Astrocyte (in vitro differentiated cells and primary cell): ENCODE measurements around the gene CDH18. TPM values are rescaled to one million over a fixed set of nuclear protein-coding genes. Genes with fewer than 3 reads are reported as not detected.

Source experiments
- DNase-seq: peaks from one replicate; pipeline ENCODE4 v3.0.0-alpha.2; 2010; ENCODE audit warnings: low read depth
- FAIRE-seq: peaks from 2 replicates; lab custom pipeline; 2011; peaks lifted over from hg19 to GRCh38; lab: Jason Lieb, UNC
- H2AFZ ChIP-seq: 2 replicates; pipeline ENCODE4 v1.6.0; 2012; ENCODE audit warnings: low read depth, low read length, inconsistent platforms
- H3K27ac ChIP-seq: 2 replicates; pipeline ENCODE4 v1.5.1; 2011; ENCODE audit warnings: low read depth, low read length, inconsistent platforms
- H3K27me3 ChIP-seq: 2 replicates; pipeline ENCODE4 v1.6.0; 2011; ENCODE audit warnings: low read length, inconsistent platforms; ENCODE audit not compliant: insufficient read depth
- H3K36me3 ChIP-seq: 2 replicates; pipeline ENCODE4 v1.5.1; 2011; ENCODE audit warnings: low read length, inconsistent platforms; ENCODE audit not compliant: insufficient read depth
- H3K4me1 ChIP-seq: 2 replicates; pipeline ENCODE4 v1.5.1; 2011; ENCODE audit warnings: low read length, inconsistent platforms; ENCODE audit not compliant: insufficient read depth
- H3K4me2 ChIP-seq: 2 replicates; pipeline ENCODE4 v1.6.0; 2012; ENCODE audit warnings: low read length, inconsistent platforms
- H3K4me3 ChIP-seq: 2 replicates; pipeline ENCODE4 v1.5.1; 2011; ENCODE audit warnings: low read depth, mild to moderate bottlenecking, low read length, inconsistent platforms; ENCODE audit not compliant: insufficient read depth
- H3K79me2 ChIP-seq: 2 replicates; pipeline ENCODE4 v1.6.0; 2012; ENCODE audit warnings: mild to moderate bottlenecking, low read length, inconsistent platforms; ENCODE audit not compliant: insufficient read depth
- H3K9ac ChIP-seq: 2 replicates; pipeline ENCODE4 v1.6.0; 2012; ENCODE audit warnings: mild to moderate bottlenecking, low read length, inconsistent platforms
- H3K9me3 ChIP-seq: 2 replicates; pipeline ENCODE4 v1.5.1; 2012; ENCODE audit warnings: low read depth, mild to moderate bottlenecking, low read length, inconsistent platforms; ENCODE audit not compliant: insufficient read depth
- H4K20me1 ChIP-seq: 2 replicates; pipeline ENCODE4 v1.6.0; 2012; ENCODE audit warnings: low read length, inconsistent platforms; ENCODE audit not compliant: insufficient read depth
- H3K27ac Mint-ChIP-seq: one replicate; pipeline ENCODE4 v1.8.0; 2021; ENCODE audit warnings: mild to moderate bottlenecking, mixed read lengths; ENCODE audit not compliant: unreplicated experiment
- H3K27me3 Mint-ChIP-seq: one replicate; pipeline ENCODE4 v1.8.0; 2021; ENCODE audit warnings: low read depth, mixed read lengths; ENCODE audit not compliant: unreplicated experiment
- H3K36me3 Mint-ChIP-seq: one replicate; pipeline ENCODE4 v1.8.0; 2021; ENCODE audit warnings: low read depth, mixed read lengths; ENCODE audit not compliant: unreplicated experiment
- H3K4me1 Mint-ChIP-seq: one replicate; pipeline ENCODE4 v1.8.0; 2021; ENCODE audit warnings: low read depth, mixed read lengths; ENCODE audit not compliant: unreplicated experiment
- H3K4me3 Mint-ChIP-seq: one replicate; pipeline ENCODE4 v1.8.0; 2021; ENCODE audit warnings: mild to moderate bottlenecking, moderate library complexity, mixed read lengths; ENCODE audit not compliant: unreplicated experiment
- H3K9me3 Mint-ChIP-seq: one replicate; pipeline ENCODE4 v1.8.0; 2021; ENCODE audit warnings: mild to moderate bottlenecking, mixed read lengths; ENCODE audit not compliant: unreplicated experiment
- EZH2 ChIP-seq: IDR thresholded peaks from 2 replicates; pipeline ENCODE4 v1.6.1; 2012; ENCODE audit warnings: mild to moderate bottlenecking, low read length, inconsistent platforms; ENCODE audit not compliant: insufficient read depth
- total RNA-seq: library from RNA; stranded (reverse); gene quantifications from 2 replicates; pipeline ENCODE4 v1.2.1, GENCODE V29; 2021
- TF ChIP-seq, protein P1 (sequence below): IDR thresholded peaks from 2 replicates; pipeline ENCODE4 v1.5.1; 2011; ENCODE audit warnings: low read depth, mild to moderate bottlenecking, inconsistent platforms, low read length, moderate library complexity; ENCODE audit not compliant: insufficient read depth

The CDH18 gene
- total RNA-seq, 1 donor from 2014 or later: not detected

DNA sequence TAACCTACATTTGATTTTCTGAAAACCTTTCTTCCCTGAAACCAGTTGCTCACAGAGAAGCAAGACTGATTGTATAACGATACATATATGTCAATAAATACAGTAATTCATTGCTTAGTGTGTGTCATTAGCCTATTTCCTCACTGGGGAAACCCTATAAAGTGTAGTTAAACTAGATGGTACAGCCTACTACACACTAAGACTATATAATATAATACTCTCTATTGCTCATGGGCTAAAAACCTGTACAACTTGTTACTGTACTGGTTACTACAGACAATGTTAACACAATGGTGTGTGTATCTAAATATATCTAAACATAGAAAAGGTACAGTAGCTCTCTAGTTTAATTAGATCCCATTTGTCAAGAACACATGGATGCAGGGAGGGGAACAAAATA, 181.2 kb downstream of the CDH18 start:
- Histone ChIP-seq H3K9me3 (no peaks in the 10 kb centered on the region), H2AFZ (no peak overlapping the region), H3K27me3 (no peaks in the 10 kb centered on the region), H3K79me2 (no peaks in the 10 kb centered on the region), H3K4me2 (no peak overlapping the region), H3K36me3 (no peaks in the 10 kb centered on the region), H3K9ac (no peak overlapping the region), H4K20me1 (no peaks in the 10 kb centered on the region), H3K27ac (no peak overlapping the region), H3K4me3 (no peak overlapping the region), H3K4me1 (no peaks in the 10 kb centered on the region)
- no peak overlapping the region for H3K4me3 Mint-ChIP-seq
- TF ChIP-seq, protein P1, sequence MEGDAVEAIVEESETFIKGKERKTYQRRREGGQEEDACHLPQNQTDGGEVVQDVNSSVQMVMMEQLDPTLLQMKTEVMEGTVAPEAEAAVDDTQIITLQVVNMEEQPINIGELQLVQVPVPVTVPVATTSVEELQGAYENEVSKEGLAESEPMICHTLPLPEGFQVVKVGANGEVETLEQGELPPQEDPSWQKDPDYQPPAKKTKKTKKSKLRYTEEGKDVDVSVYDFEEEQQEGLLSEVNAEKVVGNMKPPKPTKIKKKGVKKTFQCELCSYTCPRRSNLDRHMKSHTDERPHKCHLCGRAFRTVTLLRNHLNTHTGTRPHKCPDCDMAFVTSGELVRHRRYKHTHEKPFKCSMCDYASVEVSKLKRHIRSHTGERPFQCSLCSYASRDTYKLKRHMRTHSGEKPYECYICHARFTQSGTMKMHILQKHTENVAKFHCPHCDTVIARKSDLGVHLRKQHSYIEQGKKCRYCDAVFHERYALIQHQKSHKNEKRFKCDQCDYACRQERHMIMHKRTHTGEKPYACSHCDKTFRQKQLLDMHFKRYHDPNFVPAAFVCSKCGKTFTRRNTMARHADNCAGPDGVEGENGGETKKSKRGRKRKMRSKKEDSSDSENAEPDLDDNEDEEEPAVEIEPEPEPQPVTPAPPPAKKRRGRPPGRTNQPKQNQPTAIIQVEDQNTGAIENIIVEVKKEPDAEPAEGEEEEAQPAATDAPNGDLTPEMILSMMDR: no peak
- no peak for TF ChIP-seq EZH2
- no peaks in the 10 kb centered on the region for H3K27me3 Mint-ChIP-seq
- H3K27ac Mint-ChIP-seq: no peak overlapping the region
- H3K36me3 Mint-ChIP-seq: no peaks in the 10 kb centered on the region
- FAIRE-seq (no peak), DNase-seq (no peak)
- no peaks in the 10 kb centered on the region for H3K9me3 Mint-ChIP-seq
- no peaks in the 10 kb centered on the region for H3K4me1 Mint-ChIP-seq

DNA sequence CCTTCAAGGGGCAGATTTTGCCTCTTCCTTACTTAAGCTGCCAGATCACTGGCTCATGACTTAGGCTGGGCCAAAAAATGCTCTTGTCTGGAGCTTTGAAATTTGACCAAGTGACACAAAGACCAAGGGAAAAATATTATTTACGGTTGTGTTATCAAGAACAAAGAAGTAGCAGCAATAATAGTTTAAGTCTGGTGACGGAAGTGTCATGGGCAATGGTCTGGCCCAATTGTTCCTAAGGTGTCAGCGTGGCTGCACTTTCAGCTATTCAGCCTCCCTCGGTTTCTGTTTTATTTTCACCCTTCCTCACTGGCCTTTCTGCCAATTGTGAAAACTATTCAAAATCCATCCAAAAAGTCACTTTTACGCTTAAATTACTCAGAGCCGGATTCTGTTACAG, 185.3 kb downstream of the CDH18 start:
- no peak overlapping the region for H2AFZ ChIP-seq
- DNase-seq (no peak), FAIRE-seq (no peak)
- no peaks in the 10 kb centered on the region for H3K4me1 ChIP-seq
- no peaks in the 10 kb centered on the region for H3K79me2 ChIP-seq
- H3K27me3 Mint-ChIP-seq: no peaks in the 10 kb centered on the region
- no peak overlapping the region for H3K4me2 ChIP-seq
- no peaks in the 10 kb centered on the region for H3K36me3 ChIP-seq
- H3K4me3 Mint-ChIP-seq: no peak overlapping the region
- no peaks in the 10 kb centered on the region for H3K9me3 ChIP-seq
- TF ChIP-seq, protein P1: no peak
- TF ChIP-seq EZH2: no peak
- H4K20me1 ChIP-seq: no peaks in the 10 kb centered on the region
- no peaks in the 10 kb centered on the region for H3K27me3 ChIP-seq
- no peaks in the 10 kb centered on the region for H3K4me1 Mint-ChIP-seq
- H3K36me3 Mint-ChIP-seq: no peaks in the 10 kb centered on the region
- H3K27ac Mint-ChIP-seq: no peak overlapping the region
- no peaks in the 10 kb centered on the region for H3K9me3 Mint-ChIP-seq
- H3K27ac ChIP-seq: no peak overlapping the region
- no peak overlapping the region for H3K9ac ChIP-seq
- H3K4me3 ChIP-seq: no peak overlapping the region

DNA sequence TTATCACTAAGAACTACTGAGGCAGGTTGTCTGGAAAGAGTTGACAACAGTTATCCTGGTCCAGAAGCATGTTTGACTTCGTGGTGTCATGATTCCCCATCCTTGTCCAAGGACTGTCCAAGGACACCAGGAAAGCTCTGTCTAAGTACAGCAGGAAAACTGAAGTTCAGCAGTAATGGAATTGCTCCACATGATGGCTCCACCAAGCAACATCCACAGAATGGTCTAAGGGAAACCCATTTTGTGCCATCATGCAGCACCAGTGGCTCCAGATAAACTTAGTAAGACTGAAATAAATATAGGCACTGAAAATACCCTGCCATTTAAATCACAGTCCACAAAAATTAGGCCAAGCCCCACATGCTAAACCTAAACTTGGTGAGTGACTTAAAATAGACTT, 192.8 kb downstream of the CDH18 start:
- Histone ChIP-seq H4K20me1 (no peaks in the 10 kb centered on the region), H3K4me1 (no peaks in the 10 kb centered on the region), H3K9me3 (no peaks in the 10 kb centered on the region), H3K27me3 (no peaks in the 10 kb centered on the region), H3K27ac (no peak overlapping the region), H3K36me3 (no peaks in the 10 kb centered on the region), H3K4me2 (no peak overlapping the region), H3K4me3 (no peak overlapping the region), H3K79me2 (no peaks in the 10 kb centered on the region), H2AFZ (no peak overlapping the region), H3K9ac (no peak overlapping the region)
- FAIRE-seq (no peak), DNase-seq (peak; percentile 22)
- Mint-ChIP-seq H3K27ac (no peak overlapping the region), H3K4me1 (no peaks in the 10 kb centered on the region), H3K27me3 (peaks cover 3% of the 10 kb centered on the region), H3K36me3 (no peaks in the 10 kb centered on the region), H3K4me3 (no peak overlapping the region), H3K9me3 (no peaks in the 10 kb centered on the region)
- TF ChIP-seq EZH2: no peak
- TF ChIP-seq, protein P1: no peak
